Natural killer cell treated with Interleukin-12 subunit alpha and Interleukin-12 subunit beta and Interleukin-15 and Interleukin-18, amount 100 ng/mL, for 72 hours (primary cell): Measurements from ENCODE around the gene ANGPTL1. TPM values are rescaled to one million over a fixed set of nuclear protein-coding genes. Genes with fewer than 3 reads are reported as not detected.

Experiments used
- ATAC-seq, 2 donors: fragments of 150-1000 bp; cut with Tn5 transposase in 1 of 2; sonication (Bioruptor Pico), chemical (Tn5 transposase) in 1 of 2; 2 replicates each; pipeline ENCODE4 v1.10.0; 2021
- DNase-seq: peaks from one replicate; pipeline ENCODE4 v3.0.0; 2022; ENCODE audit warnings: low spot score
- H3K27ac Mint-ChIP-seq, 2 donors: 1 replicate in 1 of 2; 2 replicates in 1 of 2; pipeline ENCODE4 v1.8.0; 2022; ENCODE audit warnings: mixed read lengths in 2 of 2, mild to moderate bottlenecking in 1 of 2, moderate library complexity in 1 of 2
- H3K27me3 Mint-ChIP-seq, 2 donors: 1 replicate in 1 of 2; 2 replicates in 1 of 2; pipeline ENCODE4 v1.8.0; 2022; ENCODE audit warnings: mixed read lengths in 2 of 2
- H3K36me3 Mint-ChIP-seq: one replicate; pipeline ENCODE4 v1.8.0; 2022; ENCODE audit warnings: mixed read lengths
- H3K4me1 Mint-ChIP-seq, 2 donors: 1 replicate in 1 of 2; 2 replicates in 1 of 2; pipeline ENCODE4 v1.8.0; 2022; ENCODE audit warnings: low read depth in 2 of 2, mixed read lengths in 2 of 2, mild to moderate bottlenecking in 1 of 2
- H3K4me3 Mint-ChIP-seq: one replicate; pipeline ENCODE4 v1.8.0; 2022; ENCODE audit warnings: mixed read lengths
- H3K9me3 Mint-ChIP-seq: 2 replicates; pipeline ENCODE4 v1.8.0; 2022; ENCODE audit warnings: mixed read lengths
- total RNA-seq, 2 donors: library from RNA; stranded (reverse); gene quantifications; one replicate each; pipeline ENCODE4 v1.2.3, GENCODE V29; 2022

Gene ANGPTL1
- total RNA-seq, result not detected

GRCh38 chr1:178870944-178871343 lies at the start of gene ANGPTL1:
Gene ANGPTL1, minus strand, starts transcription at chr1:178871077. Its CDS starts 5,301 bp downstream, at chr1:178865776.
- DNase-seq (no peak), ATAC-seq (no peak)
- Mint-ChIP-seq H3K27ac (no peak within 1 kb of the TSS), H3K4me3 (no peak within 1 kb of the TSS), H3K4me1 (peaks cover 5 to 6% of the 10 kb centered on the region in 2 donors), H3K9me3 (no peaks in the 10 kb centered on the region), H3K36me3 (no peaks in the 10 kb centered on the region), H3K27me3 (no peaks in the 10 kb centered on the region)

- no peaks in the 10 kb centered on the region for H3K27me3 Mint-ChIP-seq
- ATAC-seq, result no peak
These were observed 48.7 kb upstream of the ANGPTL1 start for GRCh38 chr1:178919581-178919980.

GRCh38 chr1:178918955-178919354 lies 48.1 kb upstream of the ANGPTL1 start:
- DNase-seq (no peak), ATAC-seq (no peak)
- Mint-ChIP-seq H3K27me3 (no peaks in the 10 kb centered on the region), H3K27ac (no peak overlapping the region), H3K4me1 (no peaks in the 10 kb centered on the region), H3K36me3 (peaks cover 4% of the 10 kb centered on the region), H3K9me3 (no peaks in the 10 kb centered on the region), H3K4me3 (no peak overlapping the region)

More at GRCh38 chr1:178919581-178919980, 48.7 kb upstream of the ANGPTL1 start:
- Mint-ChIP-seq H3K9me3 (no peaks in the 10 kb centered on the region), H3K36me3 (peaks cover 8% of the 10 kb centered on the region), H3K4me1 (no peaks in the 10 kb centered on the region), H3K4me3 (no peak overlapping the region), H3K27ac (no peak overlapping the region)
- no peak for DNase-seq

GRCh38 chr1:178918308-178918707 lies 47.4 kb upstream of the ANGPTL1 start:
- no peak for ATAC-seq
- H3K27me3 Mint-ChIP-seq, result no peaks in the 10 kb centered on the region
- H3K9me3 Mint-ChIP-seq, result no peaks in the 10 kb centered on the region
- no peak overlapping the region for H3K27ac Mint-ChIP-seq
- no peak overlapping the region for H3K4me3 Mint-ChIP-seq
- H3K4me1 Mint-ChIP-seq, result no peaks in the 10 kb centered on the region
- no peak for DNase-seq
- H3K36me3 Mint-ChIP-seq, result peaks cover 4% of the 10 kb centered on the region

GRCh38 chr1:178916448-178917174 lies 45.7 kb upstream of the ANGPTL1 start:
- Mint-ChIP-seq H3K27me3 (peaks cover 0 to 5% of the 10 kb centered on the region in 2 donors), H3K27ac (no peak overlapping the region), H3K4me3 (no peak overlapping the region), H3K36me3 (peaks cover 10% of the 10 kb centered on the region), H3K9me3 (no peaks in the 10 kb centered on the region), H3K4me1 (no peaks in the 10 kb centered on the region)
- DNase-seq, result no peak
- ATAC-seq, result no peak

GRCh38 chr1:178912597-178912996 lies 41.7 kb upstream of the ANGPTL1 start:
- Mint-ChIP-seq H3K27me3 (peaks cover 0 to 18% of the 10 kb centered on the region in 2 donors), H3K4me1 (no peaks in the 10 kb centered on the region), H3K4me3 (no peak overlapping the region), H3K36me3 (peaks cover 29% of the 10 kb centered on the region), H3K9me3 (peaks cover 3% of the 10 kb centered on the region), H3K27ac (no peak overlapping the region)
- DNase-seq, result no peak
- no peak for ATAC-seq

GRCh38 chr1:178910023-178910422 lies 39.1 kb upstream of the ANGPTL1 start:
- Mint-ChIP-seq H3K4me1 (no peaks in the 10 kb centered on the region), H3K27me3 (peaks cover 0 to 18% of the 10 kb centered on the region in 2 donors), H3K9me3 (peaks cover 3% of the 10 kb centered on the region), H3K27ac (no peak overlapping the region), H3K4me3 (no peak overlapping the region), H3K36me3 (peaks cover 24% of the 10 kb centered on the region)
- ATAC-seq, result no peak
- DNase-seq, result no peak

GRCh38 chr1:178908358-178908757 lies 37.5 kb upstream of the ANGPTL1 start:
- no peak overlapping the region for H3K4me3 Mint-ChIP-seq
- no peak overlapping the region for H3K27ac Mint-ChIP-seq

GRCh38 chr1:178901482-178902125 lies 30.7 kb upstream of the ANGPTL1 start:
- ATAC-seq, result no peak
- peaks cover 0 to 6% of the 10 kb centered on the region in 2 donors for H3K27me3 Mint-ChIP-seq
- no peak overlapping the region for H3K27ac Mint-ChIP-seq
- H3K4me1 Mint-ChIP-seq, result peaks cover 0 to 3% of the 10 kb centered on the region in 2 donors
- no peaks in the 10 kb centered on the region for H3K9me3 Mint-ChIP-seq
- no peak overlapping the region for H3K4me3 Mint-ChIP-seq
- DNase-seq, result no peak
- no peaks in the 10 kb centered on the region for H3K36me3 Mint-ChIP-seq

More at GRCh38 chr1:178908358-178908757, 37.5 kb upstream of the ANGPTL1 start:
- ATAC-seq (no peak), DNase-seq (no peak)
- Mint-ChIP-seq H3K27me3 (peaks cover 0 to 18% of the 10 kb centered on the region in 2 donors), H3K4me1 (no peaks in the 10 kb centered on the region), H3K36me3 (peaks cover 24% of the 10 kb centered on the region), H3K9me3 (peaks cover 3% of the 10 kb centered on the region)

GRCh38 chr1:178899402-178899801 lies 28.5 kb upstream of the ANGPTL1 start:
- DNase-seq (no peak), ATAC-seq (no peak)
- Mint-ChIP-seq H3K27me3 (peaks cover 0 to 20% of the 10 kb centered on the region in 2 donors), H3K27ac (peak overlapping the region in 1 of 2 donors; percentile 2), H3K4me3 (no peak overlapping the region), H3K4me1 (peaks cover 0 to 3% of the 10 kb centered on the region in 2 donors), H3K9me3 (peaks cover 3% of the 10 kb centered on the region), H3K36me3 (peaks cover 13% of the 10 kb centered on the region)

- Mint-ChIP-seq H3K9me3 (peaks cover 3% of the 10 kb centered on the region), H3K4me3 (no peak overlapping the region), H3K36me3 (peaks cover 13% of the 10 kb centered on the region), H3K4me1 (peaks cover 0 to 3% of the 10 kb centered on the region in 2 donors), H3K27me3 (peaks cover 0 to 20% of the 10 kb centered on the region in 2 donors), H3K27ac (no peak overlapping the region)
- no peak for DNase-seq
- ATAC-seq, result no peak
These were observed 27.5 kb upstream of the ANGPTL1 start for GRCh38 chr1:178898401-178898800.

GRCh38 chr1:178895928-178896327 lies 25.1 kb upstream of the ANGPTL1 start:
- DNase-seq (no peak), ATAC-seq (no peak)
- Mint-ChIP-seq H3K27ac (no peak overlapping the region), H3K36me3 (peaks cover 13% of the 10 kb centered on the region), H3K4me1 (peaks cover 0 to 3% of the 10 kb centered on the region in 2 donors), H3K27me3 (peaks cover 0 to 14% of the 10 kb centered on the region in 2 donors), H3K4me3 (no peak overlapping the region), H3K9me3 (peaks cover 3% of the 10 kb centered on the region)

- DNase-seq (no peak), ATAC-seq (no peak)
- Mint-ChIP-seq H3K4me3 (no peak overlapping the region), H3K4me1 (no peaks in the 10 kb centered on the region), H3K9me3 (no peaks in the 10 kb centered on the region), H3K27ac (no peak overlapping the region), H3K36me3 (no peaks in the 10 kb centered on the region), H3K27me3 (no peaks in the 10 kb centered on the region)
These were observed 15.7 kb upstream of the ANGPTL1 start for GRCh38 chr1:178886551-178886950.

- Mint-ChIP-seq H3K36me3 (no peaks in the 10 kb centered on the region), H3K4me3 (no peak overlapping the region), H3K4me1 (no peaks in the 10 kb centered on the region), H3K9me3 (no peaks in the 10 kb centered on the region), H3K27me3 (no peaks in the 10 kb centered on the region), H3K27ac (no peak overlapping the region)
- no peak for ATAC-seq
- no peak for DNase-seq
These were observed 15.0 kb upstream of the ANGPTL1 start for GRCh38 chr1:178885869-178886268.
